Measurements from ENCODE around the gene PHKB.

Gene PHKB

DNA sequence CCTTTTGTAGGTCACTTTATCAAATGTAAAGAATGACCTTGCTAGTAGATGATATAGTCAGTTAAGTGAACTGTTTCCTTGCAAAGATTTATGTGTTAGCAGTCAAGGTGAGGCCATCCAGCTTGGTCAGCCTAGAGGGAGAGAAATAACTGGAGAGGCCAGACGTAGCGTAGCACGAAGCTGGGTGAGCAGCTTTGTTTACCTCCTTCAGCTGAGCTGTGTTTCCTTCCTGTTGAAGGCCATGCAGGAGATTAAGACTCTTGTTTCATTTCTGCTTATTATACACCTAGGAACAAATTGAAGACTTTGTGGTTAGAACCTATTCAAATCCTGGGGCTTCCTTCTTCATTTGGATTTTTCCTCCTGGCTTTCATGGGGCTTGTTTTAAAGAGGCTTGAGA lies 267.1 kb downstream of the PHKB start:
- no peak for DNase-seq (ENCODE audit: low read depth in 2 of 2)

DNA sequence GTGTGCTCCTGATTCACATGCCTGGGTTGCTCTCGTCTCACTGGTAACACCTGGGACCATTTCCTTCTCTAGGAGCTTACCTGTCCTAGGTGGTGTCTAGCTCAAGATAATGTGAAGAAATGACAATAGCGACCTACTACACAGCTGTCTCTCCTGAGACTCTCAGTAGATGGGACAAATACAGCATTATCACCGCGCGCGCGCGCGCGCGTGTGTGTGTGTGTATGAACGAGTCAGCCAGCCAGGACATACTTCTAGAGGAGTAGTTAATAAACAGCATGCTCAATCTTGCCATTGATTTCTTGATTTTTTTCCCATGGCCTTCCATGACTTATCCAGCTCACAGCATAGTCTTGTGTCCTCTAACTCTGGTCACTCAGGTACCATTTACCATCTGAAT lies 268.6 kb downstream of the PHKB start:
- no peak for DNase-seq (ENCODE audit: low read depth in 2 of 2)

DNA sequence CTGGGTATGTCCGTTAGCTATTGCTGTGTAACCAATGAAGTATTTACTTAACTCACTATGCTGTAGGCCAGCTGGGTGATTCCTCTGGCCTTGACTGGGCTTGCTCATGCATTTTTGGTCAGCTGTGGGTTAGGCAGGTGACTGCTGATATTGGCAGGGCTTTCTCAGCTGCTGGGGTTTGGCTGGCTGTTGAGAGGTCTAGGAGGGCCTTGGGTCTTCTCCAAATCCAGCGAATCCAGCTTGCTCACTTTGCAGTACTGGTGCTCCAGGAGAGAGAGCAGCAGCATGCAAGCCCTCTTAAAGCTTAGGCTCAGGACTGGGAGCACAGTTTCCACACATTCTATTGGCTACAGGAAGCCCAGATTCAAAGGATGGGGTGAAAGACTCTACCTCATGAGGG lies 270.1 kb downstream of the PHKB start:
- DNase-seq (ENCODE audit: low read depth in 2 of 2): no peak

DNA sequence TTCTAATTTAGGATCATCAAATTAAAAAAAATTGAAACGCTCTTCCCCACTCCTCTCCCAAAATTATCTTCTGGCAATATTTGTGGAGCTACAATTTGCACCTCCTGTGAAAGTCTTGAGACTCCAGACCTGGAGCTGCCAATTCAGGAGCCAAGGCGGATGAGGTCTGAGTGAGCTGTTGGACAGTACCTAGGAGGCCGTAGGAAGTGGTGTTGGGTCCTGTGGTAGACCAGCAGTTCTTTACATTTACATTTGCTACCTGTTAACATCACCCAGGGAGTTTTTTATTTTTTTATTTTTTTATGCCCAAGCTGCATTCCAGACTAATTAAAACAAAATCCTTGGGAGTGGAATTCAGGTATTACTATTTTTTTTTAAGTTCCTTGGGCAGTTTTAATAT lies 271.0 kb downstream of the PHKB start:
- DNase-seq (ENCODE audit: low read depth in 2 of 2): no peak

DNA sequence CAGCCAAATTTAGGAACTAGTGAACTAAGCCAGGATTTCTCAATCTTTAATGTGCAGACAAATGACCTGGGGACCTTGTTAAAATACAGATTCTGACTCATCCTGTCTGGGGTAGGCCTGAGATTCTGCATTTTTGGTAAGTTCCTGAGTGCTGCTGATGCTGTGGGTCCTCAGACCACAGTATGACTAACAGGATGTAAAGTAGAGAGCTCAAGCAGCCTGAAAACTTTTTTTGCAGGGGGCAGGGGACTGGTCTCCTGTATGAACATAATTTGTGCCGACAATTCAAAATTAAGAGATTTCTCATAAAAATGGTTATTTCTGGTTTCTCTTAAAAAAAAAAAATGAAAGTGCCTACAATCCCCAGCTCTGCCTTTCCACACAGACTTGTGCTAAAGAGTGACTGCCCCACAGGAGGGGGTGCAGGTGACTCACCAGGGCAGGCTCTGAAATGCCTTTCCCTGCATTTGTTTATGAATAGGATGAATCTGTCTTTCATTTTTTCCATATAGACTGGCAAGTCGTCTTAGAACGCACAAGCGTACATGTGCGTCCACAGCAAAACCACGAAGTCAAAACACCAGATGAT lies 271.5 kb downstream of the PHKB start:
- no peak for DNase-seq (ENCODE audit: low read depth in 2 of 2)

DNA sequence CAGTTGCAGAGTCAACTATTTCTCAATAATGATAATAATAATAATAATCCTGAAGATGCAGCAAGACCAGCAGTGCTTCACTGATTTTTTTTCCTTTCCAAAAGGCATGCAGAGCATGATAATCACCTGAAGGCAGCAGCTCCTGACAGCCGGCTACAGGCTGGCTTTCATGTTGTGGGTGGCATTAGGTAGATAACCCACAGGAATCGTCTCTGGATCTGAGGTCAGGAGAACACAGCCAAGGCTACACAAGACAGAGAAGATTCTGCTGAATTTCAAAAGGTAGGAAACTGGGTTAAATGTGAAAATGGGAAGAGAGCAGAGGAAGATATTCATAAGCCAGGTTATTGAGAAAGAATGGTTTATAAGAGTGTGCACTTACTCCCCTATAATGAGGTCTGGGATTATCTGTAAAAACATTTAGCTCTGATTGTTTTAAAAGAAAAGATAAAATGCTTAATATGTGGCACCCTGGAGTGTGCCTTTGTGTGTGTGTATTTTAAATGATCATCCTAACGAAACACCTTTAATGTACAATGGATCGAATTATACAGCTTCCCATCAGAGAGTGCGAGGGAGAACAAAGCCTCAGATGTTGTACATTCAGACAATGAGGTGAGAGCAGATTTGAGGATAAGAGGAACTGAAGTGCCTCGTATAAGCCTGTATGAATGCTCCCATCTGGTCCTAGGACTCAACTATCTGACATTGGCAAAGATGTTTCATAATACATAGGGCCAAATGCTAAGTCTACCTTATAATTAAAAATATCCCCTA lies 273.1 kb downstream of the PHKB start:
- DNase-seq (ENCODE audit: low read depth in 2 of 2): no peak

DNA sequence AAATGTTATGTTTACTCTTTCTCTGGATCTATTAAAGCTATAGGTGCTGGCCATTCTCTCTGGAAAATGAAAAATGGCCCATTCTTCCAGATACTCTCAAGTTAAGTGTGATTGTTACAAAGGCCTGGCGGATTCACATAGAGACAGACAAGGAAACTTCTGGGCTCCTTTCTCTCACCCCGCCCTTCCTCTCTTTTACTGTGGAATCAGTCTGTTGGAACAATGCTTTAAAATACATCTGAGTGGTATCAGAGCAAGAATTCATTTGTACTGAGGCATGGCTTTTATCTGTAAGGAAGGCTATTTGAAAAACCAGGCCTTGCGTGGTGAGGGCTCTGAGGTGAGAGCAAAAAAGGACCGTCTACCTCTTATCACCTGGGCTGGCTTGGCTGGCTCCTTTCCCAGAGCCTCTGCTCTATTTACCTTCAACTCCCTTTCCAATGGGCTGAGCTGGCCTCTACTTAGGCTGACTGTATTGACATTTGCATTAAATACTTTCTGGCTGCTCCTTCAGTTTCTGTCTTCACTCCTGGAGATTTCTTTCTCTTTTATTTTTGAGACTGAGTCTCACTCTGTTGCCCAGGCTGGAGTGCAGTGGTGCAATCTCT lies 274.0 kb downstream of the PHKB start:
- DNase-seq (ENCODE audit: low read depth in 2 of 2): no peak

DNA sequence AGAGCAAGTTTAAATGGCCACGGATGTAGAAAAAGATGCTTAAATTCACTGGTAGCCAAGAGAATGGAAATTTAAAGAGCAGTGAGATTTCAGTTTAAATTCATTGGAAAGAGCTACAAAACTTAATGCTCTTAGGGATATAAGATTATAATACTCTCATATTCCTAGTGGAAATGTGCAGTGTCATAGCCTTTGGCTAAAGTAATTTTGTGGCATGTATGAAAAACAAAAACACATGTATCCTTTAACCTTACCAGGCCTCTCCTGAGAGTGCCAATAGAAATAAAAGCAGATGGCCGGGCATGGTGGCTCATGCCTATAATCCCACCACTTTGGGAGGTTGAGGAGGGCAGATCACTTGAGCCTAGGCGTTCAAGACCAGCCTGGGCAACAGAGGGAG lies 289.2 kb downstream of the PHKB start:
- no peak for DNase-seq (ENCODE audit: low read depth in 2 of 2)

Data from activated CD4-positive, alpha-beta T cell treated with anti-CD3 and anti-CD28 coated beads for 24 hours (primary cell).